HAP-1 (cell line): ENCODE data around the gene SYDE1.
A peak's percentile ranks its signal among the peaks of the same experiment; 100 is the strongest.

Experiments
- DNase-seq, 2 experiments: peaks; one replicate each; pipeline ENCODE4 v3.0.0-alpha.2; 2016 to 2020; ENCODE audit warnings: low spot score in 2 of 2
- H3K27me3 ChIP-seq: fragments of 250-450 bp; sonication (Bioruptor Pico); 2 replicates; pipeline ENCODE4 v1.5.1; 2020; ENCODE audit warnings: low read depth, mild to moderate bottlenecking, moderate library complexity
- H3K36me3 ChIP-seq: fragments of 250-450 bp; sonication (Bioruptor Pico); replicated peaks from 2 replicates; pipeline ENCODE4 v1.5.1; 2020; ENCODE audit warnings: mild to moderate bottlenecking
- H3K4me1 ChIP-seq: fragments of 250-450 bp; sonication (Bioruptor Pico); 2 replicates; pipeline ENCODE4 v1.5.1; 2020; ENCODE audit warnings: mild to moderate bottlenecking
- H3K4me3 ChIP-seq: fragments of 250-450 bp; sonication (Bioruptor Pico); 2 replicates; pipeline ENCODE4 v1.5.1; 2020; ENCODE audit warnings: mild to moderate bottlenecking, moderate library complexity
- H3K9me3 ChIP-seq: fragments of 250-450 bp; sonication (Bioruptor Pico); 2 replicates; pipeline ENCODE4 v1.5.1; 2020; ENCODE audit warnings: mild to moderate bottlenecking, moderate library complexity
- in situ Hi-C: fragments of 300-500 bp; cut with MboI; formaldehyde crosslinking; loops from 3 replicates; pipeline ENCODE4 v1.14.3; 2020; ENCODE audit warnings: low sequenced_read_pairs, inconsistent platforms, mixed read lengths

Gene SYDE1

DNA sequence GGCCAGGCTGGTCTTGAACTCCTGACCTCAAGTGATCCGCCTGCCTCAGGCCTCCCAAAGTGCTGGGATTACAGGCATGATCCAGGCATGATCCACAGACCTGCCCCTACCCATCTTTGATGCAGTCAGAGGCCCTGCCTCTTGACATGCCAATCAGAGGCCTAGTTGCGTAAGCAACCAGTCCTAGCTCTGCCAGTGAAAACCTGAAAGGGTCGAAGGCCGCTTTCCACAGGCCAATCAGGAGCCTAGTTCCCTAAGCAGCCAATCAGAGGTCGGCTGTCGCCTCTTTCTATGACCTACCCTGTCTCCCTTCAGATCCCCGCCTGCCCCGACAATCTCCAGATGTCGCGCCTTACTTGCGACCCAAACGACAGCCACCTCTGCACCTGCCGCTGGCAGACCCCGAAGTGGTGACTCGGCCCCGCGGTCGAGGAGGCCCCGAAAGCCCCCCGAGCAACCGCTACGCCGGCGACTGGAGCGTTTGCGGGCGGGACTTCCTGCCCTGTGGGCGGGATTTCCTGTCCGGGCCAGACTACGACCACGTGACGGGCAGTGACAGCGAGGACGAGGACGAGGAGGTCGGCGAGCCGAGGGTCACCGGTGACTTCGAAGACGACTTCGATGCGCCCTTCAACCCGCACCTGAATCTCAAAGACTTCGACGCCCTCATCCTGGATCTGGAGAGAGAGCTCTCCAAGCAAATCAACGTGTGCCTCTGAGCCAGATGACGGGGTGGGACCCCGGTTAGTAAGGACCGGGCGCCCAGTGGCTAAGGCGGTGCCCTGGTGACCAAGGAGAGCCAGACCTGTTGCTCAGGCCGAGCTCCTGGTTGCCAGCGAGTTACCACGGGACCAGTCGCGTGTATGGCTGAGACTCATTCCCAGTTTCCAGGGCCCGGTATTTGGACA lies 6.3 kb downstream of the SYDE1 start:
- peaks cover 84% of the 10 kb centered on the region for H3K36me3 ChIP-seq
- no peaks in the 10 kb centered on the region for H3K27me3 ChIP-seq
- no peaks in the 10 kb centered on the region for H3K9me3 ChIP-seq
- no peak overlapping the region for H3K4me3 ChIP-seq
- in situ Hi-C loops: no loop called here
- H3K4me1 ChIP-seq: no peaks in the 10 kb centered on the region; the same call in 1 of the 2 replicates
- DNase-seq: no peak

GRCh38 chr19:15114153-15114540 lies 6.9 kb downstream of the SYDE1 start:
- H3K27me3 ChIP-seq: no peaks in the 10 kb centered on the region
- peaks cover 91% of the 10 kb centered on the region for H3K36me3 ChIP-seq
- no peak for DNase-seq
- no peak overlapping the region for H3K4me3 ChIP-seq
- no peaks in the 10 kb centered on the region for H3K4me1 ChIP-seq
- in situ Hi-C loops: no loop called here
- no peaks in the 10 kb centered on the region for H3K9me3 ChIP-seq

DNA sequence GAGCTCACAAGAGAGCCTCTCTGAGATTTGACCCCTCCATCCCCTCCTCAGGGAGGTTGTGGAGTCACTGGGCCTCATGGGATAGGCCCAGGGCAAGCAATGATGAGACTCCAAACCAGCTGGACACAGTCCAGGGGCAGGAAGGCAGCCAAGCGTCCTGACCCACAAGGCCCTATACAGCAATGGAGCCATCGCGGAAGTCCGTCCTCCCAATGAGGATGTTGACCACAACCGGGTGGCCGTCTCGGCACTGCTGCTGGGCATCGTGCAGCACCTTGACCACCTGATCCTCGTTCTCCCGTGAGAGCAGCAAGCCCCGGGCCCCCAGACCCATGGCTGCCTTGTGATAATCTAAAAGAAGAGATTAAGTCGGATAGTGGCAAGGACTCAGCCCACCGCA lies 7.9 kb downstream of the SYDE1 start:
- no peaks in the 10 kb centered on the region for H3K9me3 ChIP-seq
- no peaks in the 10 kb centered on the region for H3K4me1 ChIP-seq
- in situ Hi-C loops: no loop called here
- no peak overlapping the region for H3K4me3 ChIP-seq
- H3K27me3 ChIP-seq: no peaks in the 10 kb centered on the region
- no peak for DNase-seq
- peaks cover 94% of the 10 kb centered on the region for H3K36me3 ChIP-seq

DNA sequence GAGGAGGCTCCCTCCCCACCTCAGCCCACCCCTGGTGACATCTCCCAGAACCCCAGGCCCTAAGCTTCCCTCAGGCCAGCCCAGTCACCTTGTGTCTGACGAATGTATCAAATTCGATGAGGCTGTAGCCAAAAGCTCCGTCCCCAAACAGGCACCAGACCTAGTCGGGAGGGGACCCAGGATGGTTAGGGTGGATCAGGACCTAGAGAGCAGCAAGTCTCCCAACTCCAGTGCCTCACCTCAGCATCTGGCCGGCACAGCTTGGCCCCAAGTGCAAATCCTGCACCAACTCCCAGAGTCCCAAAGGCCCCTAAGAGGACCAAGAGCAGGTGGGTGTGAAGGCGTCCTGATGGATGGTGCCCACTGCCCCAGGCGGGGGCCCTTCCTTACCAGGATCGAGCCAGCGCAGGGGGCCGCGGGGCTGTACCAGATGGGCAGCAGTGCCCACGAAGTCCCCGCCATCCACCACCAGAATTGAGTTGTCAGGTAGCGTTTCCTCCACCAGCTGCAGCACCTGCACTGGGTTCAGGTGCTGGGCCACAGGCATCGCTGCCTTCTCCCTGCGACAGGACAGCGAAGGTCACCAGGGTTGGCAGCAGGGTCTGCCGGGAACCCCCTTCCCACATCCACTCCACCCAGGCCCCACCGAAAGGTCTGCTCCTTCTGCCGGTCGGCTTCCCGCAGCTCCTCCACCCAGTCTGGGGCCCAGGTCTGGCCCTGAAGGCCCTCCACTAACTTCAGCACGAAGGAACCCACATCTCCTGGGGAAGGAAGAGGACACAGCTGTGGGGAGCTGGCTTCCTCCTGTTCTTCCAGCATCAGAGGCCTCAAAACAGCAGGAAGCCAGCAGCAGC lies 8.8 kb downstream of the SYDE1 start:
- Histone ChIP-seq H3K4me3 (no peak overlapping the region), H3K4me1 (no peaks in the 10 kb centered on the region), H3K9me3 (no peaks in the 10 kb centered on the region), H3K27me3 (no peaks in the 10 kb centered on the region), H3K36me3 (peaks cover 94% of the 10 kb centered on the region)
- no peak for DNase-seq
- in situ Hi-C loops: no loop called here

DNA sequence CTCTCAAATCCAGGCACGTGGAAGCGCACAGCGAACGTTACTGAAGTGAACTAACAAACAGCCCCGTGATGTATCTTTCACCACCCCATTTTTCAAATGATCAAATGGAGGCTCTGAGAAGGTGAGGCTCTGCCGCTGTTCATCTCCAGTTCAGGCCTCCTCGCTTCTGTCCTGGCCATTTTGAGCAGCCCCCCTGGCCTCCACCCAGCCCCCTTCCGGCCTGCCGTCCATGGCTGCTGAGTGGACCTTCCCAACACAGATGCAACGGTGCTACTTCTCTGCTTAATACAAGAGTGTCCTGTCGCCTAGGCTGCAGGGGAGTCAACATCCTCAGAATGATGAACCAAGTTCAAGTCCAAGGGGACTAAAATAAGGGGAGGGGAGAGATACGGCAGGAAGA lies 9.7 kb downstream of the SYDE1 start:
- DNase-seq: no peak
- in situ Hi-C loops: no loop called here
- Histone ChIP-seq H3K4me3 (no peak overlapping the region), H3K27me3 (no peaks in the 10 kb centered on the region), H3K4me1 (no peaks in the 10 kb centered on the region), H3K36me3 (peaks cover 86% of the 10 kb centered on the region), H3K9me3 (no peaks in the 10 kb centered on the region)

GRCh38 chr19:15118248-15118647 lies 11.0 kb downstream of the SYDE1 start:
- no peaks in the 10 kb centered on the region for H3K4me1 ChIP-seq
- in situ Hi-C loops: no loop called here

DNA sequence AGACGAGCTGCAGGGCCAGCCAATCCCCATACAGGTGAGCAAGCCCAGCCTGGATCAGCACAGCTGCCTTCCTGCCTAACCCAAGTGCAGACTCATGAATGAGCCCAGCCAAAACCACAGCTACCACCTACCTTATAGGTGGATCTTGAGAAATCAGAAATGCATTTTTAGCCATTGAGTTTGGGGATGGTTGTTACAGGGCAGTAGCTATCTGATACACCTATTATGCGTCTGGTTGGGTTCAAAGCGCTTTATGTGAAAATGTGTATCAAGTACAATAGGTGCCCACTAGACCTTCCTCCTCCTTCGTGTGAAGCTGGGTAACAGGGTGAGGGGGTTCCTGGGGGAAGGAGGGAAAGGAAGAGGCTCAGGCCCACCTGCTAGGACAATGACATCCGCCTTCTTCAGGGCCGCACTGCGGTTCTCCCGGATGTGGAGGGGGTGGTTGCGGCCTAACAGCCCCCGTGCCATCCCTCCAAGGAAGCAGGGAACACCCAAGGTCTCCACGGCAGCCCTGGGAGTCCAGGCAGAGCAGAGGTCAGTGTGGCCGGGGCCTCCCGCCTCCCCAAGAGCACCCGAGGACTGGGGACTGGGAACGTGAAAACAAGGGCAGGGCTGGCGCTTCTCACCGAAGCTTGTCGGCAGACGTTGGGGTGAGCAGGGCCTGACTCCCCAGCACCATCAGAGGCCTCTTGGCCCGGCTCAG lies 11.7 kb downstream of the SYDE1 start:
- Histone ChIP-seq H3K4me1 (no peaks in the 10 kb centered on the region; the same call in 1 of the 2 replicates), H3K9me3 (no peaks in the 10 kb centered on the region), H3K4me3 (no peak overlapping the region), H3K36me3 (peaks cover 71% of the 10 kb centered on the region), H3K27me3 (no peaks in the 10 kb centered on the region)
- in situ Hi-C loops: no loop called here
- DNase-seq: no peak

More at GRCh38 chr19:15118248-15118647, 11.0 kb downstream of the SYDE1 start:
- DNase-seq: no peak
- Histone ChIP-seq H3K36me3 (peaks cover 78% of the 10 kb centered on the region), H3K27me3 (no peaks in the 10 kb centered on the region), H3K4me3 (no peak overlapping the region), H3K9me3 (no peaks in the 10 kb centered on the region)

- H3K27me3 ChIP-seq: no peaks in the 10 kb centered on the region
- DNase-seq: no peak
- H3K4me1 ChIP-seq: peaks cover 5% of the 10 kb centered on the region; the same call in 1 of the 2 replicates
- no peak overlapping the region for H3K4me3 ChIP-seq
- H3K9me3 ChIP-seq: no peaks in the 10 kb centered on the region
- peaks cover 61% of the 10 kb centered on the region for H3K36me3 ChIP-seq
- in situ Hi-C loops: no loop called here
Measured at GRCh38 chr19:15120135-15121026, 13.2 kb downstream of the SYDE1 start.

DNA sequence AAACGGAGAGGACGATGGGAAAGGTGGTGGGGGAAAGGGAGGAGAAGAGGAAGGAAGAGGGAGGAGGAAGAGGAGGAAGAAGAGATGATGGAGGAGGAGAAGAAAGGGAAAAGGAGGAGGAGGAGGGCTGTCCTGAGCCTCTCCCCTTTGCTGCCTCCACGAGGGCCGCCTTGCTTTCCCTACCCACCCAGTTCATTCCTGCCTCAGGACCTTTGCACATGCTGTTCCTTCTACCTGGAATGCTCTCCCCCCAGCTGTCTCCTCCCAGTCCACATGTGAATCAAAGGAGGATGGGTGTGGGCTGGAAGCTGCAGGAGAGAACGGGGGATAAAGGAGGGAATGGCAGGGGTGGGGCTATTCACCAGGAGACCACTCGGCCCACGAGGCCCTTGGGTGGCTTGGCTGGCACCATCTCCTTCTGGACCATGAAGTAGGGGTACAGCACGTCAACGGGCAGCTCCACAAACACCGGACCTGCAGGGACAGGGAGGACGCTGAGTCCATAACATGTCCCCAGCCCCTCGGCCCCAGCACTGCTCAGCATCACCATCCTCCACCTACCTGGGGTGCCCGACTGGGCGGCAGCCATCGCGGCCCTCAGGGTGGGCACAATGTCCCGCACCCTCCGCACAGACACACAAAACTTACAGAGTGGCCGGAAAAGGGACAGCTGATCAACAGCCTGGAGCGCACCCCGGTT lies 15.3 kb downstream of the SYDE1 start:
- in situ Hi-C loops: no loop called here
- DNase-seq: no peak
- Histone ChIP-seq H3K9me3 (no peaks in the 10 kb centered on the region), H3K36me3 (peaks cover 42% of the 10 kb centered on the region), H3K4me3 (no peak overlapping the region), H3K27me3 (no peaks in the 10 kb centered on the region), H3K4me1 (peaks cover 13% of the 10 kb centered on the region)

- Histone ChIP-seq H3K36me3 (peaks cover 35% of the 10 kb centered on the region), H3K4me3 (no peak overlapping the region), H3K9me3 (no peaks in the 10 kb centered on the region), H3K27me3 (no peaks in the 10 kb centered on the region), H3K4me1 (peaks cover 13% of the 10 kb centered on the region)
- in situ Hi-C loops: no loop called here
- DNase-seq: no peak
Measured at GRCh38 chr19:15123031-15123890, 16.1 kb downstream of the SYDE1 start.

DNA sequence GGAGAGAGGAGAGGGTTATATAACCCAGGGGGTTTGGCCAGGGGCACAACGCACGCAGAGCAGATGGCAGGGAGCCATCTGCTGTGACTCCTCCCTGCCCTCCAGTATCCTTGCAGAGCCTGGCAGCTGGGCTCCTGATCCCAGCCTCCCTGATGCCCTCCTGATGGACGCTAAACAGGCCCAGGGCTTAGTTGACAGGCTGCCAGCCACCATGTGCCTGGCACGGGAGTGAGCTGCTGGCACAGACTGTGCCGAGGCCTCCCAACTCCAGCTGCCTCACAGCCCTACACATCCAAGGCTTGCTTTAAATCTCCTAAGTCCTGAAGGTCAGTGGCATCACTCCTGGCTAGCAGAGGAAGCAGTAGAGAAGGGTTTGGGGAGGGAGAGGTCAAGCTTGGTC lies 16.7 kb downstream of the SYDE1 start:
- H3K4me1 ChIP-seq: peaks cover 13% of the 10 kb centered on the region
- no peaks in the 10 kb centered on the region for H3K9me3 ChIP-seq
- DNase-seq: no peak
- peaks cover 28% of the 10 kb centered on the region for H3K36me3 ChIP-seq
- peak overlapping the region; percentile 69 for H3K4me3 ChIP-seq
- in situ Hi-C loops: no loop called here
- no peaks in the 10 kb centered on the region for H3K27me3 ChIP-seq
